Motor neuron (in vitro differentiated cells): ENCODE measurements around the gene RHOC. TPM values are rescaled to one million over a fixed set of nuclear protein-coding genes. Genes with fewer than 3 reads are reported as not detected.
"Not testable (repeated sequence)": the region's sequence is repeated elsewhere in the genome, so short reads cannot be mapped to it uniquely, and the experiment has no call there.

Experiments
- ATAC-seq, 8 experiments: fragments of 200-7000 bp; cut with Tn5 transposase; replicated peaks in 6 of 8; 2 replicates each; pipeline ENCODE4 v1.8.0; 2021; ENCODE audit warnings: mild to moderate bottlenecking in 8 of 8, moderate library complexity in 8 of 8
- H3K27ac ChIP-seq, 2 donors: fragments of 250-450 bp; sonication (Bioruptor Pico); 2 replicates each; pipeline ENCODE4 v1.9.0; 2021; ENCODE audit warnings: antibody characterized with exemption in 2 of 2, mild to moderate bottlenecking in 2 of 2, moderate library complexity in 1 of 2
- H3K4me1 ChIP-seq, 2 donors: fragments of 250-450 bp; sonication (Bioruptor Pico); replicated peaks in 1 of 2; 2 replicates each; pipeline ENCODE4 v1.6.1; 2021; ENCODE audit warnings: antibody characterized with exemption in 2 of 2, mild to moderate bottlenecking in 2 of 2, moderate library complexity in 1 of 2
- H3K4me3 ChIP-seq, 5 donors: fragments of 250-450 bp; sonication (Bioruptor Pico); 2 replicates each; pipeline ENCODE4 v1.9.0; 2021; ENCODE audit warnings: antibody characterized with exemption in 5 of 5, mild to moderate bottlenecking in 5 of 5, moderate library complexity in 4 of 5
- WGBS, 10 experiments: fragments of 450-650 bp; shearing (Covaris generic); methylation state at CpG; one replicate each; pipeline ENCODE4 v1.0.0; 2022; 5-methylcytosine and 5-hydroxymethylcytosine counted together
- in situ Hi-C, 9 experiments: fragments of 400-800 bp; cut with MboI; loops; one replicate each; pipeline ENCODE4 v1.15.0; 2021; ENCODE audit warnings: low sequenced_read_pairs in 9 of 9, low pct_unique_long_range_greater_than_20kb in 2 of 9; ENCODE audit not compliant: unreplicated experiment in 9 of 9
- total RNA-seq, 8 experiments: library from RNA; unstranded; fragments of 300-600 nt; gene quantifications; 2 replicates each; pipeline versions ENCODE4 v1.2.3 to v1.2.4, GENCODE V29; 2022

Gene RHOC
- 100 to 1,000 TPM in 4 of 8 experiments, 10 to 100 TPM in 4; 57.4 to 468 (median 89.6) TPM for total RNA-seq

- H3K27ac ChIP-seq, result peak within 1 kb of the TSS in 1 of 2 donors; percentile 30
- peak within 1 kb of the TSS; percentile 40 to 81 (median 47) for H3K4me3 ChIP-seq
- ATAC-seq, result peak; percentile 33 to 74 (median 68)
- in situ Hi-C loops, result loop anchor here in 5 of 9 experiments (10.0 to 25.0 kb wide), 3 partner anchors 312 to 356 kb away; partner anchors contain the start of genes CTTNBP2NL (in 3 of the 5) and LRIG2 (in 2 of the 5)
- peaks cover 21 to 22% of the 10 kb centered on the region in 2 donors for H3K4me1 ChIP-seq
- 16% methylated on average over 5 of the region's 61 CpGs; no CpG with 5 or more reads in 9 of the 10 experiments for WGBS, 10 experiments
Measured at GRCh38 chr1:112706505-112707220, at the start of gene RHOC. TSS of gene RHOC (minus strand) at chr1:112707127. CDS start at chr1:112703799, 3,328 bp downstream.

- H3K4me1 ChIP-seq, result no peaks in the 10 kb centered on the region
- WGBS, 10 experiments, result 0 to 71% (median 0%) methylated on average over 1 of the region's 1 CpG; no CpG with 5 or more reads in 4 of the 10 experiments
- no peak overlapping the region for H3K27ac ChIP-seq
- ATAC-seq, result no peak
- in situ Hi-C loops, result no loop called here
- H3K4me3 ChIP-seq, result no peak overlapping the region
Measured at GRCh38 chr1:112754116-112754628, 47.2 kb upstream of the RHOC start.

- ATAC-seq, result no peak
- in situ Hi-C loops, result no loop called here
- H3K4me3 ChIP-seq, result no peak overlapping the region
- no peaks in the 10 kb centered on the region for H3K4me1 ChIP-seq
- no peak overlapping the region for H3K27ac ChIP-seq
- 84 to 100% (median 93%) methylated on average over 3 to 11 of the region's 12 CpGs; no CpG with 5 or more reads in 1 of the 10 experiments for WGBS, 10 experiments
Measured at GRCh38 chr1:112748396-112748795, 41.5 kb upstream of the RHOC start.

- in situ Hi-C loops, result no loop called here
- peak in 4 of 8 experiments; percentile 19 to 93 (median 88) for ATAC-seq
Measured at GRCh38 chr1:112744009-112744578, 37.2 kb upstream of the RHOC start.

GRCh38 chr1:112743174-112744008 lies 36.5 kb upstream of the RHOC start:
- 18 to 100% (median 85%) methylated on average over 2 to 21 of the region's 54 CpGs; no CpG with 5 or more reads in 4 of the 10 experiments for WGBS, 10 experiments
- Histone ChIP-seq H3K27ac (no peak overlapping the region), H3K4me3 (no peak overlapping the region), H3K4me1 (no peaks in the 10 kb centered on the region)
- peak in 3 of 8 experiments; percentile 62 to 71 (median 69) for ATAC-seq
- in situ Hi-C loops, result no loop called here

More at GRCh38 chr1:112744009-112744578, 37.2 kb upstream of the RHOC start:
- no peak overlapping the region for H3K27ac ChIP-seq
- H3K4me3 ChIP-seq, result no peak overlapping the region
- 0 to 47% (median 34%) methylated on average over 3 to 49 of the region's 58 CpGs; no CpG with 5 or more reads in 3 of the 10 experiments for WGBS, 10 experiments
- no peaks in the 10 kb centered on the region for H3K4me1 ChIP-seq

- H3K4me3 ChIP-seq, result no peak overlapping the region
- no peaks in the 10 kb centered on the region for H3K4me1 ChIP-seq
- in situ Hi-C loops, result no loop called here
- no peak for ATAC-seq
- 67 to 100% (median 89%) methylated on average over 1 to 3 of the region's 3 CpGs; no CpG with 5 or more reads in 6 of the 10 experiments for WGBS, 10 experiments
- H3K27ac ChIP-seq, result no peak overlapping the region
Measured at GRCh38 chr1:112737573-112737972, 30.6 kb upstream of the RHOC start.

- in situ Hi-C loops, result no loop called here
- no peak overlapping the region for H3K4me3 ChIP-seq
- WGBS, 10 experiments, result 43 to 100% (median 92%) methylated on average over 1 of the region's 1 CpG; no CpG with 5 or more reads in 1 of the 10 experiments
- peak in 3 of 8 experiments; percentile 62 to 98 (median 98) for ATAC-seq
- H3K27ac ChIP-seq, result no peak overlapping the region
- H3K4me1 ChIP-seq, result no peaks in the 10 kb centered on the region
Measured at GRCh38 chr1:112735752-112736151, 28.8 kb upstream of the RHOC start.

GRCh38 chr1:112731451-112731850 lies 24.5 kb upstream of the RHOC start:
- no peak for ATAC-seq
- no peak overlapping the region for H3K4me3 ChIP-seq
- no peak overlapping the region for H3K27ac ChIP-seq
- in situ Hi-C loops, result no loop called here
- 85 to 100% (median 100%) methylated on average over 1 of the region's 1 CpG; no CpG with 5 or more reads in 3 of the 10 experiments for WGBS, 10 experiments
- H3K4me1 ChIP-seq, result peaks cover 4 to 13% of the 10 kb centered on the region in 2 donors

- in situ Hi-C loops, result loop anchor here in 1 of 9 experiments (10.0 kb wide), 1 partner anchor 75 kb away; no protein-coding TSS in a partner anchor
- Histone ChIP-seq H3K4me1 (peaks cover 4 to 13% of the 10 kb centered on the region in 2 donors), H3K27ac (no peak overlapping the region), H3K4me3 (no peak overlapping the region)
- peak in 3 of 8 experiments; percentile 10 to 45 (median 40) for ATAC-seq
- 20 to 78% (median 33%) methylated on average over 1 of the region's 1 CpG; no CpG with 5 or more reads in 7 of the 10 experiments for WGBS, 10 experiments
Measured at GRCh38 chr1:112729909-112730308, 23.0 kb upstream of the RHOC start.

GRCh38 chr1:112729011-112729410 lies 22.1 kb upstream of the RHOC start:
- WGBS, 10 experiments, result 25 to 72% (median 57%) methylated on average over 2 of the region's 3 CpGs; no CpG with 5 or more reads in 2 of the 10 experiments
- peaks cover 4 to 13% of the 10 kb centered on the region in 2 donors for H3K4me1 ChIP-seq
- in situ Hi-C loops, result loop anchor here in 1 of 9 experiments (10.0 kb wide), 1 partner anchor 76 kb away; no protein-coding TSS in a partner anchor
- not testable (repeated sequence) for H3K27ac ChIP-seq, H3K4me3 ChIP-seq, ATAC-seq

GRCh38 chr1:112728306-112728971 lies 21.5 kb upstream of the RHOC start:
- not testable (repeated sequence) for ATAC-seq

More at GRCh38 chr1:112728306-112728971, 21.5 kb upstream of the RHOC start:
- H3K4me1 ChIP-seq, result peaks cover 5 to 15% of the 10 kb centered on the region in 2 donors
- not testable (repeated sequence) for H3K27ac ChIP-seq, H3K4me3 ChIP-seq
- in situ Hi-C loops, result loop anchor here in 1 of 9 experiments (10.0 kb wide), 1 partner anchor 76 kb away; no protein-coding TSS in a partner anchor
- 80 to 100% (median 92%) methylated on average over 1 to 15 of the region's 33 CpGs; no CpG with 5 or more reads in 3 of the 10 experiments for WGBS, 10 experiments
